Urinary bladder (tissue), 4 donors: ENCODE measurements around the gene SKAP2. TPM values are rescaled to one million over a fixed set of nuclear protein-coding genes. Genes with fewer than 3 reads are reported as not detected.

Experiments used
- DNase-seq: peaks from one replicate; pipeline ENCODE4 v3.0.0-alpha.2; 2015; ENCODE audit errors: extremely low spot score
- H3K27ac ChIP-seq: one replicate; pipeline ENCODE4 v1.5.1; 2013; ENCODE audit warnings: low read depth, mild to moderate bottlenecking, moderate library complexity
- H3K36me3 ChIP-seq: one replicate; pipeline ENCODE4 v1.6.1; 2013; ENCODE audit warnings: mild to moderate bottlenecking, moderate library complexity; ENCODE audit not compliant: insufficient read depth
- H3K4me1 ChIP-seq: one replicate; pipeline ENCODE4 v1.6.1; 2013; ENCODE audit warnings: mild to moderate bottlenecking, moderate library complexity; ENCODE audit not compliant: insufficient read depth
- H3K4me3 ChIP-seq: one replicate; pipeline ENCODE4 v1.5.1; 2013; ENCODE audit warnings: low read depth, low read length
- WGBS: extraction: QIAGEN DNeasy Blood & Tissue Kit; methylation state at CpG from one replicate; pipeline ENCODE4 v1.1.7; 2013; 5-methylcytosine and 5-hydroxymethylcytosine counted together
- polyA plus RNA-seq: library from polyadenylated mRNA; stranded (reverse); fragments of 200-250 nt; gene quantifications from one replicate; pipeline ENCODE4 v1.2.3, GENCODE V29; 2013
- total RNA-seq: library from RNA; depleted of rRNA; stranded (reverse); fragments of >200 nt; gene quantifications from one replicate; pipeline ENCODE4 v1.2.3, GENCODE V29; 2014
- donor health status: healthy with polysubstance abuse.
- donor health status: healthy.

Gene SKAP2
- total and polyA plus RNA-seq, 2 donors, result 22.0 to 27.2 TPM

GRCh38 chr7:26636808-26637207, 227.6 kb downstream of the SKAP2 start:
- Histone ChIP-seq H3K36me3 (no peaks in the 10 kb centered on the region), H3K4me3 (no peak overlapping the region), H3K4me1 (no peaks in the 10 kb centered on the region), H3K27ac (no peak overlapping the region)
- 75% methylated on average over 3 of the region's 3 CpGs for WGBS
- no peak for DNase-seq

- 93% methylated on average over 3 of the region's 3 CpGs for WGBS
Observed at GRCh38 chr7:26633557-26633956, 230.8 kb downstream of the SKAP2 start.

DNA sequence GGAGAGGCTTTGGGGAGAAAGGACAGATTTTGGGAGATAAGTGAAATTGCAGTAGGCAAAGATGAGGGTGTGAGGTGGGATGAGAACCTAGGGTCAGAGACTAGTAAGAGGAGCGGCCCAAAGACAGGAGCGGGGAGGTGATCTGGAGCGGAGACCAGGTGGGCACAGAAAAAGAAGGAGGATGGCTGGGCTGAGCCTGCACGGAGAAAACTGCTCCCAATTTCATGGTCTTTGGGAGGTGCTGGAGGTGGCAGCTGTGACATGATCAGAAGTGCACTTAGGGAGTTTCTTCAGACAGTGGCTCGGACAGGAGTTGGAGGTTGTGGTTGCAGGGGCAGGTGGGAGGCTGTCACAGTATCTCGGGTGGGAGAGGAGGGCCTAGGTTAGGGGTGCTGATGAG, 232.8 kb downstream of the SKAP2 start:
- DNase-seq, result no peak
- Histone ChIP-seq H3K36me3 (no peaks in the 10 kb centered on the region), H3K4me3 (no peak overlapping the region), H3K4me1 (no peaks in the 10 kb centered on the region), H3K27ac (no peak overlapping the region)
- 92% methylated on average over 6 of the region's 6 CpGs for WGBS

More at GRCh38 chr7:26633557-26633956, 230.8 kb downstream of the SKAP2 start:
- Histone ChIP-seq H3K36me3 (no peaks in the 10 kb centered on the region), H3K4me3 (no peak overlapping the region), H3K4me1 (no peaks in the 10 kb centered on the region), H3K27ac (no peak overlapping the region)
- no peak for DNase-seq

- WGBS, result 80% methylated on average over 14 of the region's 14 CpGs
- Histone ChIP-seq H3K36me3 (no peaks in the 10 kb centered on the region), H3K4me1 (no peaks in the 10 kb centered on the region), H3K4me3 (no peak overlapping the region), H3K27ac (no peak overlapping the region)
- DNase-seq, result no peak
Observed at GRCh38 chr7:26630941-26631580, 233.3 kb downstream of the SKAP2 start.

DNA sequence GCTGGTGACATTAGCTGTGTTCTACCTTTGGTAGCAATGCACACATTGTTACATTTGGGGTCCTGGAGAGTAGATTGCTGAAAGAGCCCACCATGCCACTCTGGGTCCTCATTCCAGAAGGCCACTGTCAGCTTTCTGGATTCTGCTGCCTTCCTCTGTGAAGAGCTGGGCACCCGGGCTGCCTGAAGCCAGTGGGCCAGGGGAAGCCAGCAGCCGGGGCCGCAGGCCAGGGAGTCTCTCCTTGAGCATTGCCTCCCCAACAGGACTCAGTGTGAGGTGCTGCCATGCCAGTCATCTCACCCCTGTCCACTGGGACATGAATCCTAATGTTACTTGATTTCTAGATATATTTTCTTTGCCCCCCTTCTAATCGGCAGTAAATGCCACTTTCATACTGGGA, 234.0 kb downstream of the SKAP2 start:
- WGBS, result 96% methylated on average over 4 of the region's 4 CpGs
- no peaks in the 10 kb centered on the region for H3K36me3 ChIP-seq

GRCh38 chr7:26629696-26630095, 234.7 kb downstream of the SKAP2 start:
- no peaks in the 10 kb centered on the region for H3K36me3 ChIP-seq
- DNase-seq, result no peak
- H3K4me1 ChIP-seq, result no peaks in the 10 kb centered on the region
- no peak overlapping the region for H3K4me3 ChIP-seq
- 29% methylated on average over 3 of the region's 3 CpGs for WGBS
- no peak overlapping the region for H3K27ac ChIP-seq

More for the DNA sequence above, 234.0 kb downstream of the SKAP2 start:
- Histone ChIP-seq H3K27ac (no peak overlapping the region), H3K4me1 (no peaks in the 10 kb centered on the region), H3K4me3 (no peak overlapping the region)
- no peak for DNase-seq

DNA sequence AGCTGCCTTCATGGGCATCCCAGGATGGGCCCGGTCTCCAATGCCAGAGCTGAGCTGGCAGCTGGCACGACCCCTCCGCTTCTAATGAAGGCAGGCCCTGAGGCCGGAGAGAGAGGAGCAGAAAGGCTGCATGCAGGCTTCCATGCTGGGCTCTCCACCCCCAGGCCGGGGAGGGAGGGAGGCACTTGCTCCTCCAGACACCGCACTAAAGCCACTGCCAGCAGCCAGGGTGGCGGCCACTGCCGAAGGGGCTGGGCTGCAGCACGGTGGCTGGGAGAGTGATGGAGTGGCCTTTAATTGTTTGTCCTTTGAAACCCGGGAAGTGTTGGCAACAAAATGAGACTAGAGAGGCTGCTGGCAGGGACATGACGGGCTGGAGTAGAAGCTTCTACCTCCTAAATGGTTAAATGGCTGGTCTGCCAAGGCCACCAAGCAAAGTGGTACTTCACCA, 236.5 kb downstream of the SKAP2 start:
- no peaks in the 10 kb centered on the region for H3K36me3 ChIP-seq
- DNase-seq, result no peak
- WGBS, result 68% methylated on average over 11 of the region's 11 CpGs
- H3K4me1 ChIP-seq, result no peaks in the 10 kb centered on the region
- H3K27ac ChIP-seq, result no peak overlapping the region
- no peak overlapping the region for H3K4me3 ChIP-seq

GRCh38 chr7:26627221-26627620, 237.2 kb downstream of the SKAP2 start:
- no peak for DNase-seq
- Histone ChIP-seq H3K4me1 (no peaks in the 10 kb centered on the region), H3K27ac (no peak overlapping the region), H3K36me3 (no peaks in the 10 kb centered on the region), H3K4me3 (no peak overlapping the region)
- 93% methylated on average over 10 of the region's 10 CpGs for WGBS

DNA sequence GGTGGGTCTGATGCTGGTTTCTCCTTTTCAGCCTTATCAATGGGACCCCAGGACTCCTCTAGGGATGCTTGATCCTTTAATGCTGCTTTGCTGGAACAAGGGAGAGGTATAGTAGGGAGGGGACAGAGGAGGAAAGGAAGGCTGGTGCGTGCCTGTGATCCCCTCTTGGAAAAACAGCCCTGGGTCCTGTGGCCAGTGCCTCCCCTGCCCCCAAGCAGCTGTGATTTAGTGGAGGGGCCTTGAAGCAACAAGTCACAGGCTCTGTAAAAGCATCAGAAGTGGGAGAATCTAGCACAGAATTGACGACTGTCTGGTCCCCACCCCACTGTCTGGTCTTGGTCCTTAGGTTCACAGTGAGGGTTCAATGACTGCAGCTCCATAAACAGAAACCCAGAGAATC, 237.7 kb downstream of the SKAP2 start:
- Histone ChIP-seq H3K4me1 (no peaks in the 10 kb centered on the region), H3K4me3 (no peak overlapping the region), H3K27ac (no peak overlapping the region), H3K36me3 (no peaks in the 10 kb centered on the region)
- no peak for DNase-seq
- WGBS, result 72% methylated on average over 2 of the region's 2 CpGs

- H3K27ac ChIP-seq, result no peak overlapping the region
- H3K36me3 ChIP-seq, result no peaks in the 10 kb centered on the region
- no peak for DNase-seq
- H3K4me3 ChIP-seq, result no peak overlapping the region
- 96% methylated on average over 8 of the region's 8 CpGs for WGBS
- H3K4me1 ChIP-seq, result no peaks in the 10 kb centered on the region
Observed at GRCh38 chr7:26626156-26626555, 238.2 kb downstream of the SKAP2 start.

DNA sequence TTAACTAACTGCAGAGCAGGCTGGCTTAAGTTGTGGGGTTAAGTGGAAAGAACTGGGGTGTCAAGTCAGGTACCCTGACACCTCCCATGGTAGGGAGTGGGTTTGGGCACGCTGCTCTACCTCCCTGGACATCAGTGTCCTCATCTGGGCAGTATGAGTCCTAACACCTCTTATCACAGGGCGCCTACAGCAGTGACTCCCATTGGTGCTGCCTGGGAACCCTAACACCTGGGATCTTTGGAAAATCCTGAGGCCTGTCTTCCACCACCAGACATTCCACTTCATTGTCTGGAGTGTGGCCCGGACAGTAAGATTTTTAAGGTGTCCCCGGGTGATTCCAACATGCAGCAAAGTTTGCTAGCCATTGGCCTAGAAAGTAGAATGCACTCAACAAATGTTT, 239.1 kb downstream of the SKAP2 start:
- WGBS, result 89% methylated on average over 4 of the region's 4 CpGs
- Histone ChIP-seq H3K36me3 (no peaks in the 10 kb centered on the region), H3K27ac (no peak overlapping the region)

GRCh38 chr7:26624839-26625238, 239.6 kb downstream of the SKAP2 start:
- no peak overlapping the region for H3K4me3 ChIP-seq
- H3K4me1 ChIP-seq, result no peaks in the 10 kb centered on the region
- DNase-seq, result no peak
- H3K36me3 ChIP-seq, result no peaks in the 10 kb centered on the region
- WGBS, result 73% methylated on average over 12 of the region's 12 CpGs
- no peak overlapping the region for H3K27ac ChIP-seq

More for the DNA sequence above, 239.1 kb downstream of the SKAP2 start:
- Histone ChIP-seq H3K4me1 (no peaks in the 10 kb centered on the region), H3K4me3 (no peak overlapping the region)
- no peak for DNase-seq

- H3K4me1 ChIP-seq, result no peaks in the 10 kb centered on the region
- 77% methylated on average over 5 of the region's 5 CpGs for WGBS
- no peak overlapping the region for H3K4me3 ChIP-seq
- DNase-seq, result no peak
- H3K36me3 ChIP-seq, result no peaks in the 10 kb centered on the region
- H3K27ac ChIP-seq, result no peak overlapping the region
Observed at GRCh38 chr7:26624431-26624830, 240.0 kb downstream of the SKAP2 start.

DNA sequence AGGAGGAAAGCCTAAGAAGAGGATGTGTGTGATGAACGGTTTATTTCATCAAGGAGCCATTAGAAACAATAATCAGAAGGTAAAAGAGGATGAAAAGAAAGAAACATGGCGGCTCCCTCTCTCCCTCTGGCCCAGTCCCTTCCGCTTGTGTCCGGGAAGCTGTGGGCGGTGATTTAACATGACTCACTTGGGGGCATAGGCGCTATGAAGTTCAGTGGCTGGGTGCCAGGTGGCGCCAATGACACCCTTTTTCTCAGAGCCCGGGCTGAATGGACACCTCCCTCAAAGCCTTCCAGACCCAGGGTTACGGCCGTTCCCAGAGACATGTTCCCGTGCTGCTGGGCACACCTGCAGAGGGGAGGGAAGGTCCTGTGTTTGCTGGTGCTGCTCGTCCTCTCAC, 244.0 kb downstream of the SKAP2 start:
- no peak for DNase-seq
- no peaks in the 10 kb centered on the region for H3K4me1 ChIP-seq
- no peaks in the 10 kb centered on the region for H3K36me3 ChIP-seq
- WGBS, result 64% methylated on average over 12 of the region's 12 CpGs
- H3K27ac ChIP-seq, result no peak overlapping the region
- H3K4me3 ChIP-seq, result no peak overlapping the region
